ENCODE measurements around the gene OLA1.

DNA sequence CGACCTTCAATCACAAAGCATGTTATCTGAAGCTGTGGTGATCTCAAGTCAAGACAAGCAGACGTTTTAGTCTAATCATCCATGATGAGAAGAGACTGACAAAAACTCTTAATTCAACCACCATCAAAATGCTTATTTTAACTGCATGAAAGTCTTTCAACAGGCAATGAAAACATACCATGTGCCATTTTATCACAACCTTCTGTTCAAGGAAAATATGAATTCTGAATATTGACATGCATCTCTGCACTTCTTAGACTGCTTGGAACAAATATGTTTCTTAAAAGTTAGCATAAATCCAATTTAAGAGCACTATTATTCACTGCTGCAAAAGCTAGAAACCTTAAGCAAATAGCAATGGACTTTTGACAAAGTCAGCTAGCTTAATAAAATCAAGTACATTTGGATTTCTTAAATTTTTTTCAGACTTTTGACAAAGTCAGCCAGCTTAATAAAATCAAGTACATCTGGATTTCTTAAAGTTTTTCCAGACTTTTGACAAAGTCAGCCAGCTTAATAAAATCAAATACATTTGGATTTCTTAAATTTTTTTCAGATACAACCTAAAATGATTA, 70.9 kb downstream of the OLA1 start:
- TF ChIP-seq, protein P1, sequence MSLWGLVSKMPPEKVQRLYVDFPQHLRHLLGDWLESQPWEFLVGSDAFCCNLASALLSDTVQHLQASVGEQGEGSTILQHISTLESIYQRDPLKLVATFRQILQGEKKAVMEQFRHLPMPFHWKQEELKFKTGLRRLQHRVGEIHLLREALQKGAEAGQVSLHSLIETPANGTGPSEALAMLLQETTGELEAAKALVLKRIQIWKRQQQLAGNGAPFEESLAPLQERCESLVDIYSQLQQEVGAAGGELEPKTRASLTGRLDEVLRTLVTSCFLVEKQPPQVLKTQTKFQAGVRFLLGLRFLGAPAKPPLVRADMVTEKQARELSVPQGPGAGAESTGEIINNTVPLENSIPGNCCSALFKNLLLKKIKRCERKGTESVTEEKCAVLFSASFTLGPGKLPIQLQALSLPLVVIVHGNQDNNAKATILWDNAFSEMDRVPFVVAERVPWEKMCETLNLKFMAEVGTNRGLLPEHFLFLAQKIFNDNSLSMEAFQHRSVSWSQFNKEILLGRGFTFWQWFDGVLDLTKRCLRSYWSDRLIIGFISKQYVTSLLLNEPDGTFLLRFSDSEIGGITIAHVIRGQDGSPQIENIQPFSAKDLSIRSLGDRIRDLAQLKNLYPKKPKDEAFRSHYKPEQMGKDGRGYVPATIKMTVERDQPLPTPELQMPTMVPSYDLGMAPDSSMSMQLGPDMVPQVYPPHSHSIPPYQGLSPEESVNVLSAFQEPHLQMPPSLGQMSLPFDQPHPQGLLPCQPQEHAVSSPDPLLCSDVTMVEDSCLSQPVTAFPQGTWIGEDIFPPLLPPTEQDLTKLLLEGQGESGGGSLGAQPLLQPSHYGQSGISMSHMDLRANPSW (CRISPR knock-in tag; IDR thresholded peaks at IDR 0.05; ENCODE audit: borderline replicate concordance), result no peak
- TF ChIP-seq PRPF4 (IDR thresholded peaks at IDR 0.05; ENCODE audit: low read depth, low read length, poor library complexity, severe bottlenecking) (no peak), RNF2 (conservative IDR thresholded peaks at IDR 0.05; ENCODE audit: low read depth) (no peak)

Data from HepG2 (cell line).